SK-N-SH (cell line): ENCODE data around the gene PFDN1. TPM values are rescaled to one million over a fixed set of nuclear protein-coding genes. Genes with fewer than 3 reads are reported as not detected.
"Not testable (repeated sequence)": the region's sequence is repeated elsewhere in the genome, so short reads cannot be mapped to it uniquely, and the experiment has no call there.

Experiments
- CTCF ChIA-PET: fragments of 300-600, 350-600 bp; formaldehyde crosslinking; extraction: SDS; loops from one replicate; lab custom pipeline; 2021; lab: Yijun Ruan, JAX
- POLR2A ChIA-PET: fragments of 350-600 bp; sonication (Branson Sonifier 250); formaldehyde crosslinking; extraction: SDS; loops from one replicate; lab custom pipeline; 2020; ENCODE audit warnings: antibody characterized with exemption, inconsistent platforms; lab: Yijun Ruan, JAX
- DNase-seq: peaks from one replicate; pipeline ENCODE4 v3.0.0; 2012
- H2AFZ ChIP-seq: fragments of 200-600 bp; sonication (generic); 2 replicates; pipeline ENCODE4 v1.8.1; 2016; ENCODE audit warnings: antibody characterized with exemption, mild to moderate bottlenecking, low read depth
- H3F3A ChIP-seq: fragments of 200-600 bp; sonication (generic); replicated peaks from 2 replicates; pipeline ENCODE3; 2016; ENCODE audit warnings: antibody characterized with exemption, mild to moderate bottlenecking; ENCODE audit not compliant: insufficient read depth
- H3K27ac ChIP-seq, 2 experiments: fragments of 200-500 bp in 1 of 2; fragments of 200-600 bp in 1 of 2; sonication (Bioruptor generic) in 1 of 2; sonication (generic), shearing (Covaris generic) in 1 of 2; 2 replicates each; pipeline versions ENCODE4 v1.5.1 to v1.6.1; 2014 to 2016; ENCODE audit warnings: low read depth in 2 of 2, inconsistent platforms in 1 of 2, low read length in 1 of 2, mild to moderate bottlenecking in 1 of 2, mixed read lengths in 1 of 2
- H3K27me3 ChIP-seq: fragments of 200-600 bp; sonication (generic), shearing (Covaris generic); 2 replicates; pipeline ENCODE4 v1.6.1; 2016; ENCODE audit warnings: mixed run types; ENCODE audit not compliant: insufficient read depth
- H3K36me3 ChIP-seq, 2 experiments: fragments of 200-500 bp in 1 of 2; fragments of 200-600 bp in 1 of 2; sonication (Bioruptor generic) in 1 of 2; sonication (generic) in 1 of 2; replicated peaks in 1 of 2; 2 replicates each; pipeline versions ENCODE3 to v1.5.1; 2014 to 2016; ENCODE audit warnings: low read length in 1 of 2, mild to moderate bottlenecking in 1 of 2; ENCODE audit not compliant: insufficient read depth in 2 of 2, control insufficient read depth in 1 of 2
- H3K4me1 ChIP-seq, 2 experiments: fragments of 200-500 bp in 1 of 2; fragments of 200-600 bp in 1 of 2; sonication (Bioruptor generic) in 1 of 2; sonication (generic), shearing (Covaris generic) in 1 of 2; 2 replicates each; pipeline versions ENCODE4 v1.5.1 to v1.6.1; 2014 to 2016; ENCODE audit warnings: low read depth in 1 of 2, low read length in 1 of 2, mixed run types in 1 of 2; ENCODE audit not compliant: insufficient read depth in 2 of 2, control insufficient read depth in 1 of 2
- H3K4me2 ChIP-seq: fragments of 200-600 bp; sonication (generic), shearing (Covaris generic); 2 replicates; pipeline ENCODE4 v1.6.1; 2017; ENCODE audit warnings: mixed run types
- H3K4me3 ChIP-seq, 2 experiments: fragments of 200-500 bp in 1 of 2; fragments of 200-600 bp in 1 of 2; sonication (Bioruptor generic) in 1 of 2; sonication (generic), shearing (Covaris generic) in 1 of 2; 2 replicates each; pipeline versions ENCODE4 v1.5.1 to v1.8.1; 2014 to 2016; ENCODE audit warnings: low read depth in 2 of 2, inconsistent platforms in 1 of 2, low read length in 1 of 2, mild to moderate bottlenecking in 1 of 2, mixed read lengths in 1 of 2, moderate library complexity in 1 of 2
- H3K79me2 ChIP-seq: fragments of 200-600 bp; sonication (generic); 2 replicates; pipeline ENCODE4 v1.8.1; 2017; ENCODE audit warnings: mild to moderate bottlenecking; ENCODE audit not compliant: insufficient read depth
- H3K9ac ChIP-seq: fragments of 200-600 bp; sonication (generic); 2 replicates; pipeline ENCODE4 v1.6.1; 2017; ENCODE audit warnings: mixed run types
- H3K9me2 ChIP-seq: fragments of 200-600 bp; sonication (generic); 2 replicates; pipeline ENCODE4 v1.6.1; 2017; ENCODE audit warnings: mixed run types
- H3K9me3 ChIP-seq: fragments of 200-600 bp; sonication (generic); 2 replicates; pipeline ENCODE4 v1.6.1; 2017; ENCODE audit warnings: mixed run types, mild to moderate bottlenecking, moderate library complexity
- H4K20me1 ChIP-seq: fragments of 200-600 bp; sonication (generic); 2 replicates; pipeline ENCODE4 v1.6.1; 2017; ENCODE audit warnings: mild to moderate bottlenecking, mixed run types; ENCODE audit not compliant: insufficient read depth
- ELF1 ChIP-seq: IDR thresholded peaks from 2 replicates; pipeline ENCODE4 v1.4.0; 2012
- FOSL2 ChIP-seq: IDR thresholded peaks from 2 replicates; pipeline ENCODE4 v1.4.0; 2012; ENCODE audit warnings: low read depth, mild to moderate bottlenecking, moderate library complexity, borderline replicate concordance
- FOXJ3 ChIP-seq: sonication (generic); formaldehyde crosslinking; IDR thresholded peaks from 2 replicates; pipeline ENCODE4 v1.5.1; 2020; ENCODE audit warnings: mild to moderate bottlenecking, missing genetic modification reagents
- FOXM1 ChIP-seq: IDR thresholded peaks from 2 replicates; pipeline ENCODE4 v1.4.0; 2012; ENCODE audit warnings: low read depth, mild to moderate bottlenecking
- GABPA ChIP-seq: IDR thresholded peaks from 2 replicates; pipeline ENCODE4 v1.4.0; 2012; ENCODE audit warnings: low read depth, mild to moderate bottlenecking
- GATA2 ChIP-seq: sonication (generic); formaldehyde crosslinking; IDR thresholded peaks from 2 replicates; pipeline ENCODE4 v1.5.0; 2020; ENCODE audit warnings: mild to moderate bottlenecking, missing genetic modification reagents
- MEF2A ChIP-seq: IDR thresholded peaks from 2 replicates; pipeline ENCODE4 v1.4.0; 2012; ENCODE audit warnings: low read depth, borderline replicate concordance
- MXI1 ChIP-seq: IDR thresholded peaks from 2 replicates; pipeline ENCODE4 v1.6.1; 2012; ENCODE audit warnings: mild to moderate bottlenecking, low read depth, low read length, improper control_type of control experiment
- NRF1 ChIP-seq: IDR thresholded peaks from 2 replicates; pipeline ENCODE4 v1.6.1; 2012; ENCODE audit warnings: low read depth, mild to moderate bottlenecking, low read length
- POLR2AphosphoS5 ChIP-seq: IDR thresholded peaks from 2 replicates; pipeline ENCODE4 v1.6.1; 2012; ENCODE audit warnings: low read depth, low read length
- RAD21 ChIP-seq: IDR thresholded peaks from 2 replicates; pipeline ENCODE4 v1.6.1; 2012; ENCODE audit warnings: mild to moderate bottlenecking, low read length
- RFX5 ChIP-seq: IDR thresholded peaks from 2 replicates; pipeline ENCODE4 v1.6.1; 2012; ENCODE audit warnings: mild to moderate bottlenecking, improper control_type of control experiment, low read length
- RXRA ChIP-seq: IDR thresholded peaks from 2 replicates; pipeline ENCODE4 v1.4.0; 2012; ENCODE audit warnings: low read depth, mild to moderate bottlenecking, borderline replicate concordance
- TAF1 ChIP-seq: IDR thresholded peaks from 2 replicates; pipeline ENCODE4 v1.6.1; 2012; ENCODE audit warnings: low read depth, mild to moderate bottlenecking, low read length, moderate library complexity, borderline replicate concordance
- TCF12 ChIP-seq: IDR thresholded peaks from 2 replicates; pipeline ENCODE4 v1.4.0; 2012
- TEAD4 ChIP-seq: IDR thresholded peaks from 2 replicates; pipeline ENCODE4 v1.4.0; 2012; ENCODE audit warnings: mild to moderate bottlenecking, borderline replicate concordance; ENCODE audit not compliant: insufficient read depth
- WGBS: methylation state at CpG from one replicate; pipeline ENCODE4 v1.1.6; 2017; ENCODE audit warnings: low lambda C conversion rate; 5-methylcytosine and 5-hydroxymethylcytosine counted together
- polyA plus RNA-seq, 3 experiments: library from polyadenylated mRNA; depleted of rRNA; stranded (reverse); fragments of >200 nt; gene quantifications; 2 replicates each; pipeline ENCODE4 v1.2.3, GENCODE V29; 2012
- TF ChIP-seq, protein P1 (sequence below): IDR thresholded peaks from 2 replicates; pipeline ENCODE4 v1.4.0; 2012; ENCODE audit warnings: low read depth
- TF ChIP-seq, protein P2 (sequence below): fragments of 150-350 bp; IDR thresholded peaks from 2 replicates; pipeline ENCODE4 v1.6.1; 2017; ENCODE audit warnings: antibody characterized with exemption, low read length, low read depth, borderline replicate concordance

Gene PFDN1
- polyA plus RNA-seq, 1 of the 3 experiments (the other 2 are of a cell fraction): 55.2 TPM

DNA sequence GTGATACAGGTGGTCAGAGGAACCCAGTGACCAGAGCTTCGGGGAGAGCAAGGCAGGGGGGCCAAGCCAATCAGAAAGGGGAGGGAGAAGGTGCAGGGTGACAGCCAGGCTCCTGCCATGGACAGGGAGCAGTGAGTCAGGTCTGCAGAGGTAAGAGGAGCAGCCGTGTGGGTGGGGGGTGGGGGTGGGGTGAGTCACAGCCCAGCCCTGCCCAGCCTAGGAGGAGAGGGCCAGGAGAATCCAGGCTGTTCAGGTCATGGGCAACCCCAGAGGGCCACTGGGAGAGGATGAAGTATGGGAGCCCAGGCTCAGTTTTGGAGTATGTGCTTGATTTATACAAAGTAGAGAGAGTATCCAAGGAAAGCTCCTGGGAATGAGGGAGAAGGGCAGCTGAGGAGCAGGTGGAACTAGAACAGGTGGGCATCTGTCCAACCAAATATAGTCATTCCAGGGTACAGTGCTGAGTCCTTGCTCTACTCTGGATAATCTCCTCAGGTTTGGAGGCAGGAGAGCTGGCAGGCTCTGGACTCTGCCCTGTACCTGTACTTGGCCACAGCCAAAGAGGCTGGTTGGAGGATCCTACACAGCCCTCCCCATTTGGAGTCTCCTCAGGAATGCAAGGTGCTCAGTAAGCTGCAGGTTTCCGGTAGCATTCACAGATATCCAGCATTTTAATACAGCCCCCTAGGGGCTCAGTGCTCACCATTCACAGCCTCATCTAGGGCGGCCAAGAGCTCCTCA, 42.0 kb upstream of the PFDN1 start:
- H3K36me3 ChIP-seq: peaks cover 0 to 21% of the 10 kb centered on the region in 2 experiments
- H3K27ac ChIP-seq: peak overlapping the region in 1 of 2 experiments; percentile 75; a peak in 1 of 4 replicates
- ChIA-PET CTCF (interaction anchor here (0.9 to 15.0 kb wide), 21 partner anchors 7 to 381 kb away, joined by 3 to 418 read pairs (median 6); partner anchors contain the start of gene PFDN1), POLR2A (interaction anchor here (0.6 to 2.3 kb wide), 3 partner anchors 98 to 1934 kb away, joined by 3 to 13 read pairs (median 8); no protein-coding TSS in a partner anchor)
- H3K27me3 ChIP-seq: no peaks in the 10 kb centered on the region
- H4K20me1 ChIP-seq: peaks cover 17% of the 10 kb centered on the region
- no peak overlapping the region for H2AFZ ChIP-seq
- peak overlapping the region in 1 of 2 experiments; percentile 86; a peak in 3 of 4 replicates for H3K4me3 ChIP-seq
- DNase-seq: no peak
- peaks cover 61% of the 10 kb centered on the region for H3K79me2 ChIP-seq
- H3K4me2 ChIP-seq: peak overlapping the region; percentile 94
- no peaks in the 10 kb centered on the region for H3K9me2 ChIP-seq
- H3K9ac ChIP-seq: peak overlapping the region; percentile 87; the same call in 1 of the 2 replicates
- H3K4me1 ChIP-seq: peaks cover 12 to 35% of the 10 kb centered on the region in 2 experiments
- peaks cover 11% of the 10 kb centered on the region for H3F3A ChIP-seq
- TF ChIP-seq RXRA (no peak), FOSL2 (peak; percentile 70; the same call in 1 of the 2 replicates)
- WGBS: 62% methylated on average over 3 of the region's 4 CpGs
- no peaks in the 10 kb centered on the region for H3K9me3 ChIP-seq

DNA sequence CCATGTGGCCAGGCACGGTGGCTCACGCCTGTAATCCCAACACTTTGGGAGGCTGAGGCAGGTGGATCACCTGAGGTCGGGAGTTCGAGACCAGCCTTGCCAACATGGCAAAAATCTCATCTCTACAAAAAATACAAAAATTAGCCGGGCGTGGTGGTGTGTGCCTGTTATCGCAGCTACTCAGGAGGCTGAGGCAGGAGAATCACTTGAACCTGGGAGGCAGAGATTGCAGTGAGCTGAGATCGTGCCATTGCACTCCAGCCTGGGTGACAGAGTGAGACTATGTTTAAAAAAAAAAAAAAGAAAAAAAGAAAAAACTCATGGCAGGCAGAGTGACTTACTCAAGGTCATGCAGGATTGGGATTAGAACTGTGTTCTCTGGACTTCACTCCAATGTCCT, 40.9 kb upstream of the PFDN1 start:
- H3K4me3 ChIP-seq, H3K9me3 ChIP-seq, POLR2A ChIA-PET, H3K9me2 ChIP-seq, H2AFZ ChIP-seq, H3K9ac ChIP-seq, H3K27me3 ChIP-seq, DNase-seq, H3K27ac ChIP-seq: not testable (repeated sequence)
- Histone ChIP-seq H4K20me1 (peaks cover 17% of the 10 kb centered on the region), H3F3A (peaks cover 11% of the 10 kb centered on the region), H3K79me2 (peaks cover 69% of the 10 kb centered on the region), H3K36me3 (peaks cover 0 to 21% of the 10 kb centered on the region in 2 experiments), H3K4me2 (peak overlapping the region; percentile 94), H3K4me1 (peaks cover 12 to 35% of the 10 kb centered on the region in 2 experiments)
- CTCF ChIA-PET: interaction anchor here (0.6 to 15.0 kb wide), 4 partner anchors 8 to 555 kb away, joined by 3 to 418 read pairs (median 12); no protein-coding TSS in a partner anchor
- 92% methylated on average over 8 of the region's 8 CpGs for WGBS

DNA sequence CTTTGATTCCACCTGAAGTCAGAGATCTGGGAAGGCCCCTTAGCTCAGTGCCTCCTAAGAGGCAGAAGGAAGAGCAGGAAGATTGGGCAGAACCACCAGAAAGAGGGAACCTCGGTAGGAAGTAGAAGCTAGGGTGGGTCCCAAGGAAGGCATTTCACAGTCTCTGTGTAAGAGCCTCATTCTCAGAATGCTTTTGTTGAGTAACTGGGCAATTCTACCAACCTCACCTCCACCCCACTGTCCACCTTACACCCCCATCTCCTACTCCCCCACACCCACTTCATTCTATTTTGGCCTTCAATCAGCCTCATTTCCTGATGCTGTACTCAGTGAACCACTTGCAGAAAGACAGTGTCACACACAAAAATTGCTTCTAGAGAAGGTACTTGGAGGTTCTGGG, 40.0 kb upstream of the PFDN1 start:
- CTCF ChIA-PET: interaction anchor here (1.0 to 15.0 kb wide), 4 partner anchors 9 to 554 kb away, joined by 3 to 418 read pairs (median 12); no protein-coding TSS in a partner anchor

More for the DNA sequence above, 40.0 kb upstream of the PFDN1 start:
- H3F3A ChIP-seq: peaks cover 15% of the 10 kb centered on the region
- H4K20me1 ChIP-seq: peaks cover 17% of the 10 kb centered on the region
- no peak overlapping the region for H3K4me2 ChIP-seq
- peaks cover 72% of the 10 kb centered on the region for H3K79me2 ChIP-seq
- 100% methylated on average over 1 of the region's 1 CpG for WGBS
- H3K27me3 ChIP-seq: no peaks in the 10 kb centered on the region
- H3K4me1 ChIP-seq: peaks cover 12 to 35% of the 10 kb centered on the region in 2 experiments
- H3K9me3 ChIP-seq: no peaks in the 10 kb centered on the region
- H3K4me3 ChIP-seq: no peak overlapping the region
- DNase-seq: no peak
- no peak overlapping the region for H3K27ac ChIP-seq
- no peak overlapping the region for H2AFZ ChIP-seq
- POLR2A ChIA-PET: no interaction called here
- no peak overlapping the region for H3K9ac ChIP-seq
- H3K9me2 ChIP-seq: no peaks in the 10 kb centered on the region
- H3K36me3 ChIP-seq: peaks cover 0 to 21% of the 10 kb centered on the region in 2 experiments
- TF ChIP-seq FOSL2 (no peak), GABPA (no peak), RFX5 (no peak), TCF12 (no peak), MEF2A (no peak), TEAD4 (no peak), NRF1 (no peak), RAD21 (no peak), MXI1 (no peak), FOXJ3 (CRISPR knock-in tag) (no peak), GATA2 (CRISPR knock-in tag) (no peak), POLR2AphosphoS5 (no peak), FOXM1 (no peak), ELF1 (no peak), TAF1 (no peak)
- TF ChIP-seq, protein P1, sequence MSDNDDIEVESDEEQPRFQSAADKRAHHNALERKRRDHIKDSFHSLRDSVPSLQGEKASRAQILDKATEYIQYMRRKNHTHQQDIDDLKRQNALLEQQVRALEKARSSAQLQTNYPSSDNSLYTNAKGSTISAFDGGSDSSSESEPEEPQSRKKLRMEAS: no peak
- TF ChIP-seq, protein P2, sequence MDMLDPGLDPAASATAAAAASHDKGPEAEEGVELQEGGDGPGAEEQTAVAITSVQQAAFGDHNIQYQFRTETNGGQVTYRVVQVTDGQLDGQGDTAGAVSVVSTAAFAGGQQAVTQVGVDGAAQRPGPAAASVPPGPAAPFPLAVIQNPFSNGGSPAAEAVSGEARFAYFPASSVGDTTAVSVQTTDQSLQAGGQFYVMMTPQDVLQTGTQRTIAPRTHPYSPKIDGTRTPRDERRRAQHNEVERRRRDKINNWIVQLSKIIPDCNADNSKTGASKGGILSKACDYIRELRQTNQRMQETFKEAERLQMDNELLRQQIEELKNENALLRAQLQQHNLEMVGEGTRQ: no peak
- TF ChIP-seq, all 33 proteins: peak for 0
